GM12801 (cell line): ENCODE measurements around the gene DXO.

Experiments
- CTCF ChIP-seq: IDR thresholded peaks from one replicate; pipeline ENCODE4 v1.5.1; 2011; ENCODE audit warnings: control low read depth; ENCODE audit not compliant: insufficient read length; ENCODE audit errors: extremely low read depth

Gene DXO

GRCh38 chr6:31922942-31923341 lies 49.0 kb downstream of the DXO start:
- TF ChIP-seq CTCF: no peak

DNA sequence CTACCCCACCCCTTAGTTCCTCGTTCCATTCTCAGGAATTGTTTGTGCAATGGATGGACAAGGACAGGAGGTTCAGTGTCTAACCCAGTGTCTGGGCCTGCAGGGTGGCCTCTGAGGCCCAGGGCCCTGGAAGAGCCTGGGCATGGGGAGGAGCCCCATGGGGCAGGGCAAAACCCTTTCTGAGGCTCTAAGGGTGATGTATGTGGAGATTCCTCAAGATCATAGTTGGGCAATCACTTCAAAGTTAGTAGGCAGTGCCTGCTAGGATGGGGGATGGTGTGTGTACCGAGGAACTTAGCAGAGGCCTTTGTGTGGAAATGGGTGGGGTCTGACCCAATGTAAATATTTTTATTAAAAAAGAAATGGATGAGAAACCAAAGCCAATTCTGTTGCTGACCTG lies 51.1 kb downstream of the DXO start:
- no peak for TF ChIP-seq CTCF
